ENCODE data around the gene ATG16L2.
"Not testable (repeated sequence)": the region's sequence is repeated elsewhere in the genome, so short reads cannot be mapped to it uniquely, and the experiment has no call there.

Gene ATG16L2

GRCh38 chr11:72779495-72780128 lies 34.6 kb upstream of the ATG16L2 start:
- DNase-seq, result no peak

DNA sequence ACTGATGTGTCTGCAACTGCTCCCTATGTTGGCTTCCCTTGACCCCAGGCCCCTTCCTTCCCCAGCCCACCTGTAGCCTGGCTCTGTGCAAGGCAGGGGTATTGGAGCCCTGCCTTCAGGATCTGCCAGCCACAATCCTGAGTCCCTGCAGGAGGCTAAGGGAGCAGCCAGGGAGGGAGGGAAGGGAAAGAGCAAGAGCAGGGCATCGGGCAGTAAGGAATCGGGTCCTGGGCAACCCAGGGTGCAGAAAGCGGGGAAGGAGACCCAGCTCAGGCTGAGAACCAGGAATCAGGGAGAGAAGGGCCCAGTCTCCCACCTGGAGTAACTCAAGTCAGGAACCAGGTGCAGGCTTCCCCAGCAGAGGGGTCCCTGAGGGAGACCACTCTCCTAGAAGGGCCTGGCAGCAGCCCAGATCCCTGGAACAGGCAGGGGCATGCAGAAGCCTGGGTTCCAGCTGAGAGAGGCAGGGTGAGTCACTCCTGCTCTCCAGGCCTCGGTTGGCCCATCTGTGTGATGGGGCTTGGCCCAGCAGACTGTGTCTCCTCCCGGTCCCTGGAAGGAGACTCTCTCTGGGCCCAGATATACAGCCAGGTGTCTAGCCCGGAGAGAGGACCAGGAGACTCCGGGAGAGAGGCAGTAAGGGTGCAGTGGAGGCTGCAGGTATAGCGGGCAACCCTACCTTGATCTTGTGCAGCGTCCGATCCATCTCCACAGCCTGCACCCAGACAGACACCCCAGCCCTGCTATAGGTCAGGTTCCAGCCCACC lies 33.7 kb upstream of the ATG16L2 start:
- DNase-seq, result no peak

- no peak for DNase-seq
Observed at GRCh38 chr11:72781063-72781312, 33.2 kb upstream of the ATG16L2 start.

GRCh38 chr11:72781313-72782080 lies 32.7 kb upstream of the ATG16L2 start:
- DNase-seq, result peak in 1 of 2 donors; percentile 41

GRCh38 chr11:72782081-72782920 lies 31.9 kb upstream of the ATG16L2 start:
- no peak for DNase-seq

DNA sequence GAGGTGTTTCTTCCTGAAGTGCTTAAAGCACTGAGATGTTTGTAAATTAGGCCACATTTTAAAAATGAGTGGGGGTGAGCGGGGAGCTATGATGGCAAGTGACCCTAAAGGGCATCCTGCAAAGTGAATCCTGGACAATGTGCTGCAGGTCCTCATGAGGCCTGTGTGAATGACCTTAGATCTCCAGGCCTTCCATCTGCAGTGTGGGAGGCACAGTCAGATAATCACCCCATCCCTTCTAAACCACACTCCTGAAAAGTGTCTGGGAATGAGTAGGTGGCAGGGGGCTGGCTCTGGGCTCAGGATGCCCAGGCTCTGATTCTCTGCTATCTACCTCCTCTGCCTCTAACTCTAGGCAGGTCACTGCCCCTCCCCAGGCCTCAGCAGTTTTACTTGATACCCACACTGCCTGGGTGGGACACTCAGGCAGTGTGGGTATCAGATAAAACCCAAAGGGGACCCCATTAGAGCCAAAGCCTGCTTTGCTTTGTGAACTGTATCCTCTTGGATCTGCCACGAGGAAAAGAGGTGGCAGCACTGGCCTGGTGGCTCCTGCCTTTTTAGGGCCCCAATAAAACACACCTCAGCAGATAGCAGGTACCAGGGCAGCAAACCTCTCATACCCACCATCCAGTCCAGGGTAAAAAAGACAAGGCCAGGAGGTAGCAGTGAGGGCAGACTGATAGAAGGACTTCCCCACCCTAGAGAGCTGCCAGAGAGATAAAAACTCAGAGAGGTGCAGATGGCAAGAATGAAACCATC lies 30.9 kb upstream of the ATG16L2 start:
- no peak for DNase-seq

DNA sequence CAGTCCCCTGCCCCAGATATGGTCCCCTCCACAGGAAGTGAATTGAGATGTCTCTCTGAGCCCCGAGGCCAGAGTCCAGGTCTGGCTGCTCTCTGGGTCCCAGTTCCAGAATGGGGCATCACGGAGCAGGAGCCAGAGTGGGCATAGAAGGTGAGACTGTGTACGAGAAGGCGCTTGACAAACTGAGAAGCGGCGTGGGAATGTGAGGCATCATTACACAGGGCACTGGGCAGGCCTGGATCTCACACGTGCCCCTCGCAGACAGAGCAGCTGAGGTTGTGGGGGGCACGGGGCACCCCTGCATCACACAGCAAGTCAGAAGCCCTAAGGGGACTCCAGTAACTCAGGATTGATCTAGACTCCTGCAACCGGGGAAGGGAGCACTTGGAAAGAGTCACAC lies 29.5 kb upstream of the ATG16L2 start:
- no peak for DNase-seq

DNA sequence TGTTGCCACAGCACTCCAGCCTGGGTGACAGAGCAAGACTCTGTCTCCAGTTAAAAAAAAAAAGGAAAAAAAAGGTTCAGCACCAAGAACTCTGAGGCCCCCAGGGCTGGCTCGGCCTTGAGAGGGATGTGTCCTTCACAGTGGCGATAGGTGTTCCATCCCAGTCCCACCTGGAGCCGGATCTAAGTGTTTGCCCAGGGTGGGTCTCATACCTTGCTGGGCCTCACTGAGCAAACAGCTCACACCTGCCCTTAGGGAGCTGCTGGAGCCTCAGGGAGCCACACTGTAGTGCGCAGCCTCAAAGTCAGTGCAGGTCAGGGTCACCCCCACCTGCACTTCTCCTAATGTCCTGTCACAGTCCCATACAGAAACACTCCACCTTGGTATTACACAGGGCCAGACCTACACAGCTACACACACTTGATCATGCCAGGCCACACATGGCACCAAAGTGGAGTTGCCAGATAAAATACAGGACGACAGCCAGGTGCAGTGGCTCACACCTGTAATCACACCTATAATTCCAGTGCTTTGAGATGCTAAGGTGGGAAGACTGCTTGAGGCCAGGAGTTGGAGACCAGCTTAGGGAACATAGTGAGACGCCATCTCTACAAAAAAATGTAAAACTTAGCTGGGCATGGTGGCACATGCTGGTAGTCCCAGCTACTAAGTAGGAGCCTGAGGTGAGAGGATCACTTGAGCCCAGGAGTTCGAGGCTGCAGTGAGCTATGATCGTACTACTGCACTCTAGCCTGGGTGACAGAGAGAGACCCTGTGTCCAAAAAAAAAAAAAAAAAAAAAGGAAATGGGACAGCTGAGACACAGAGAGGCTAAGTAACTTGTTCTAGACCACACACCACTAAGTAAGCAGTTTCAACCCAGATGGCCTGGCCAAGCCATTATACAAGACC lies 27.7 kb upstream of the ATG16L2 start:
- no peak for DNase-seq

GRCh38 chr11:72787216-72788104 lies 26.8 kb upstream of the ATG16L2 start:
- DNase-seq, result no peak

DNA sequence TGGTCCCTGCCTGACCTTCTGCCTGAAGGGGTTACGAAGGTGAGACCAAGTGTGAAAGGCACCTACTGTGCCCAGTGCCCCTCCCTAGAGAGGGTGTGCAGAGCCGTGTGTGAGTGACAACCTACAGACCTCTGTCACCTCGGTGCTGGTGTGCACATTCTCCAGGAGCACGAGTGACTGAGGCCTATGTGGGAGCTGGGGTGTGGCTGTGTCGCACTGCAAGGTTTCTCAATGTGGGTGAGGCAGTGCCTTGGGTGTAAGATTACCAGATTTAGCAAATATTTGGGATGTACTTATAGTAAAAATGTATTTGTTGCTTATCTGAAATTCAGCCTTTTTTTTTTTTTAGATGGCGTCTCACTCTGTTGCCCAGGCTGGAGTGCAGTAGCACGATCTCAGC lies 26.0 kb upstream of the ATG16L2 start:
- no peak for DNase-seq

GRCh38 chr11:72789493-72790131 lies 24.6 kb upstream of the ATG16L2 start:
- DNase-seq, result peak in 1 of 2 donors; percentile 45

DNA sequence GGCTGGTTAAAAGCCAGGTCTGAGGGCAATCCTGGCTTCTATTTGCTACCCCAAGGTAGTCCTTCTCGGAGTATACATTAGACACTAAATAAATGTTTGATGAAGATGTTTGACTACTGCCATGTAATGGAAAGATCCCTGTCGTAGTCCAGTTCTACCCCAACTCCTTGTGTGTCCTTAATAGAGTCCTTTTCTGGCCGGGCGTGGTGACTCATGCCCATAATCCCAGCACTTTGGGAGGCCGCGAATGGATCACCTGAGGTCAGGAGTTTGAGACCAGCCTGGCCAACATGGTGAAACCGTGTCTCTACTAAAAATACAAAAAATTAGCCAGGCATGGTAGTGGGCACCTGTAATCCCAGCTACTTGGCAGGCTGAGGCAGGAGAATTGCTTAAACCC lies 23.0 kb upstream of the ATG16L2 start:
- not testable (repeated sequence) for DNase-seq

DNA sequence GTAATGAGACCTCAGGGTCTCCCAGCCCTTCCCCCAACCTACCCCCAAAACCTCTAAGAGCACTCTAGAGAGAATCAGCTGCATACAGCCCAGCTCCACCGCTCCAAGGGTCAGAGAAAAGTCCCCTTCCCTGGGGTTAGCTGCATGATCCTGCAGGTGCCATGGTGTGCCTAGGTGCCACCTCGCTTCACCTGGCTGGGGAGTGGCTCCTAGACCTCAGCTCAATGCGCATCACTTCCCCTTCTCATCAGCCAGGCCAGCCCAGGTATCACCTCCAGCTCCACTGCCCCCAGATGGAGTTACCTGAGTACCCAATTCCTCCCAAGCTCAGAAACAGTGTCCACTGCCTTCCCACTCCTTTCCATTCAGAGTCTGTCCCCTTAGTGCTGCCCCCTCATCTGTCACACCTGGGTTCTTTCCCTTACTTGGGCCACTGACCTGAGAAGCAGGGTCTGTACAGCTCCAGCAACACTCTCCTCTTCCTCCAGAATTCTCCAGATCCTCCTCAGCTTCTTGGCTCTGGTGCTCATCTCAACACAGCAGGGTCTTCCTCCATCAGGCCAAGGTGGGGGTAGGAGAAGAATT lies 21.7 kb upstream of the ATG16L2 start:
- no peak for DNase-seq

GRCh38 chr11:72793076-72793424 lies 21.2 kb upstream of the ATG16L2 start:
- DNase-seq, result no peak

- peak; percentile 96 to 98 for DNase-seq
Observed at GRCh38 chr11:72793425-72794367, 20.5 kb upstream of the ATG16L2 start, which contains the start of gene STARD10. STARD10 (minus strand) TSS chr11:72794047; CDS start chr11:72781181, 12,866 bp downstream.

GRCh38 chr11:72798361-72798760 lies 15.8 kb upstream of the ATG16L2 start:
- DNase-seq, result no peak

DNA sequence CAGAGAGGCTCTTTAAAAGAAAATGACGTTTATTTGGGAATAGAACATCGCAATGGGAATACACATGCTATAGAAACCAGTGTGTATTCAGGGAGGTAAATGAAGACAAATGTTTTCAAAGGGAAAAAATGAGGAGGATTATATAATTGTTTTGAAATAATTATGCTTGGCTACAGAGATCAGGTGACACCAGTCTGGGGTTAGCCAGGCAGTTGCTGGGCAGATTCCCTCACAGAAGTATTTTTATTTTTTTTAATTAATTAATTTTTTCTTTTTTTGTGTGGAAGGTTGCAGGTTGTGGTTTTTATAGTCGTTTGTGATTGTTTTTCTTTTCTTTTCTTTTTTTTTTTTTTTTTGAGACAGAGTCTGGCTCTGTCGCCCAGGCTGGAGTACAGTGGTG lies 14.8 kb upstream of the ATG16L2 start:
- DNase-seq, result no peak

GRCh38 chr11:72802822-72803221 lies 11.4 kb upstream of the ATG16L2 start:
- no peak for DNase-seq

Data from hippocampal formation (tissue), 2 donors.